Measurements from ENCODE around the gene RCCD1. TPM values are rescaled to one million over a fixed set of nuclear protein-coding genes. Genes with fewer than 3 reads are reported as not detected.

Gene RCCD1
- total and polyA plus RNA-seq, 4 donors = 4.4 to 11.5 (median 6.7) TPM

DNA sequence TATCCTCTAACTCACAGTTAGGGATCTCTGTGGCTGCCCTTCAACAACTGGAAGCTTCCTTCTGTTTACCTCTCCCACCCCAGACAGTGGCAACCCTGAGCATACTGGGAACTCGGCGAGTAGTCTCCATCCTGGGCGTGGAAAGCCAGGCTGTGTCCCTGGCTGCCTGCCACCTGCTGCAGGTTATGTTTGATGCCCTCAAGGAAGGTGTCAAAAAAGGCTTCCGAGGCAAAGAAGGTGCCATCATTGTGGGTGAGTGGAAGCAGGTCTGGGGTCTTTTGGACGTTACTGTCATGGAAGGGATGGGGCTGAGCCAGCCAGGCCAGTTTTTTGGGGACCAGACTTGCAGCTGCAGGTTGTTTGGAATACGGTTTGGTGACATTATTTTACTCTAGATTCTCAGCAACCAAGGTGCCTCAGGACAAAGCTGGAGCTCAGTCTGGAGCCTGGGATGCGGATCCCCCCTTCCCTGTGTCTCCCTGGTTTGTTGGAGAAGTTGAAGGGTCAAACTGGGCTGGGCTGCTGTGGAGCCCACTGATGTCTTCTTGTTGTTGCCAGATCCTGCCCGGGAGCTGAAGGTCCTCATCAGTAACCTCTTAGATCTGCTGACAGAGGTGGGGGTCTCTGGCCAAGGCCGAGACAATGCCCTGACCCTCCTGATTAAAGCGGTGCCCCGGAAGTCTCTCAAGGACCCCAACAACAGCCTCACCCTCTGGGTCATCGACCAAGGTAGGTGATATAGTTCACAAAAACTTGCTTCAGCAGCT is 12.1 kb upstream of the RCCD1 start:
- H3K27ac ChIP-seq (ENCODE audit: low read depth in 1 of 2, low read length in 1 of 2) = no peak overlapping the region
- H3K9ac ChIP-seq (ENCODE audit: insufficient read depth in 1 of 2, low read length in 2 of 2) = no peak overlapping the region
- TF ChIP-seq, protein P1, sequence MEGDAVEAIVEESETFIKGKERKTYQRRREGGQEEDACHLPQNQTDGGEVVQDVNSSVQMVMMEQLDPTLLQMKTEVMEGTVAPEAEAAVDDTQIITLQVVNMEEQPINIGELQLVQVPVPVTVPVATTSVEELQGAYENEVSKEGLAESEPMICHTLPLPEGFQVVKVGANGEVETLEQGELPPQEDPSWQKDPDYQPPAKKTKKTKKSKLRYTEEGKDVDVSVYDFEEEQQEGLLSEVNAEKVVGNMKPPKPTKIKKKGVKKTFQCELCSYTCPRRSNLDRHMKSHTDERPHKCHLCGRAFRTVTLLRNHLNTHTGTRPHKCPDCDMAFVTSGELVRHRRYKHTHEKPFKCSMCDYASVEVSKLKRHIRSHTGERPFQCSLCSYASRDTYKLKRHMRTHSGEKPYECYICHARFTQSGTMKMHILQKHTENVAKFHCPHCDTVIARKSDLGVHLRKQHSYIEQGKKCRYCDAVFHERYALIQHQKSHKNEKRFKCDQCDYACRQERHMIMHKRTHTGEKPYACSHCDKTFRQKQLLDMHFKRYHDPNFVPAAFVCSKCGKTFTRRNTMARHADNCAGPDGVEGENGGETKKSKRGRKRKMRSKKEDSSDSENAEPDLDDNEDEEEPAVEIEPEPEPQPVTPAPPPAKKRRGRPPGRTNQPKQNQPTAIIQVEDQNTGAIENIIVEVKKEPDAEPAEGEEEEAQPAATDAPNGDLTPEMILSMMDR (IDR thresholded peaks at IDR 0.05; ENCODE audit: control extremely low read depth, extremely low read depth) = no peak
- no peaks in the 10 kb centered on the region for H3K4me1 ChIP-seq (ENCODE audit: control insufficient read depth in 5 of 5, insufficient read depth in 5 of 5, low read length in 5 of 5)
- H3K4me3 ChIP-seq = no peak overlapping the region
- DNase-seq (no peak), ATAC-seq (ENCODE audit: insufficient read depth, low FRiP score) (no peak)
- peaks cover 25 to 60% (median 39%) of the 10 kb centered on the region in 4 donors for H3K36me3 ChIP-seq (ENCODE audit: control insufficient read depth in 4 of 4, insufficient read depth in 4 of 4, low read length in 4 of 4)
- 91 to 94% methylated on average over 12 of the region's 12 CpGs for WGBS, 2 donors
- no peaks in the 10 kb centered on the region for H3K27me3 ChIP-seq (ENCODE audit: control insufficient read depth in 3 of 3, insufficient read depth in 3 of 3, low read length in 2 of 3)
- H3K9me3 ChIP-seq (ENCODE audit: control insufficient read depth in 4 of 4, insufficient read depth in 3 of 4, low read length in 3 of 4) = no peaks in the 10 kb centered on the region

DNA sequence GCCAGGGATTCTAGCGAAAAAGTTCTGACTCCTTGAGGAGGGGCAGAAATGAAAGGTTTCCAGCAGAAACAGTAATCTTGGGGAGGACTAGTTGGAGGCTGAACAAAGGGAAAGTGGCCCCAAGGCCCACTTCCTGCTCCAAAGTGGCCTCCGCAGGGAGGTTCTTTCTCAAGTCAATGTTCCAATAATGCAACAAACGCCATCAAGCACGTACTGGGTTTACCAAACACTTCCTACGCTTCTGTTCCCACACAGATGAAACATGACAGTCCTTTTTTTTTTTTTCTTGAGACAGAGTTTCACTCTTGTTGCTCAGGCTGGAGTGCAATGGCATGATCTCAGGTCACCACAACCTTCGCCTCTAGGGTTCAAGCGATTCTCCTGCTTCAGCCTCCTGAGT is 9.6 kb upstream of the RCCD1 start:
- Histone ChIP-seq H3K9me3 (ENCODE audit: control insufficient read depth in 4 of 4, insufficient read depth in 3 of 4, low read length in 3 of 4) (no peaks in the 10 kb centered on the region), H3K27ac (ENCODE audit: low read depth in 1 of 2, low read length in 1 of 2) (no peak overlapping the region), H3K27me3 (ENCODE audit: control insufficient read depth in 3 of 3, insufficient read depth in 3 of 3, low read length in 2 of 3) (no peaks in the 10 kb centered on the region), H3K9ac (ENCODE audit: insufficient read depth in 1 of 2, low read length in 2 of 2) (no peak overlapping the region), H3K4me1 (ENCODE audit: control insufficient read depth in 5 of 5, insufficient read depth in 5 of 5, low read length in 5 of 5) (no peaks in the 10 kb centered on the region), H3K36me3 (ENCODE audit: control insufficient read depth in 4 of 4, insufficient read depth in 4 of 4, low read length in 4 of 4) (peaks cover 21 to 74% (median 35%) of the 10 kb centered on the region in 4 donors), H3K4me3 (no peak overlapping the region)
- TF ChIP-seq, protein P1 (IDR thresholded peaks at IDR 0.05; ENCODE audit: control extremely low read depth, extremely low read depth) = no peak
- 48 to 85% methylated on average over 7 of the region's 7 CpGs for WGBS, 2 donors
- DNase-seq (no peak), ATAC-seq (ENCODE audit: insufficient read depth, low FRiP score) (no peak)

DNA sequence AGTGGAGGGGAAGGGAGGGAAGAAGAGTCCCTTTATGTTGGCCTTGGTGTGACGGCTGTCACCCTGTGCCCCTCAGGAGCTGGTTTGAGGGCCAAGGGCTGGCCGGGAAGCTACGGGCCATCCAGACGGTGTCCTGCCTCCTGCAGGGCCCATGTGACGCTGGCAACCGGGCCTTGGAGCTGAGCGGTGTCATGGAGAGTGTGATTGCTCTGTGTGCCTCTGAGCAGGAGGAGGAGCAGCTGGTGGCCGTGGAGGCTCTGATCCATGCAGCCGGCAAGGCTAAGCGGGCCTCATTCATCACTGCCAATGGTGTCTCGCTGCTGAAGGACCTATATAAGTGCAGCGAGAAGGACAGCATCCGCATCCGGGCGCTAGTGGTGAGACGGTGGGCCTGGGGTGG is 8.1 kb upstream of the RCCD1 start:
- H3K36me3 ChIP-seq (ENCODE audit: control insufficient read depth in 4 of 4, insufficient read depth in 4 of 4, low read length in 4 of 4) = peaks cover 17 to 72% (median 33%) of the 10 kb centered on the region in 4 donors
- WGBS, 2 donors = 92 to 96% methylated on average over 16 of the region's 16 CpGs

More for the DNA sequence above, 8.1 kb upstream of the RCCD1 start:
- Histone ChIP-seq H3K9me3 (ENCODE audit: control insufficient read depth in 4 of 4, insufficient read depth in 3 of 4, low read length in 3 of 4) (no peaks in the 10 kb centered on the region), H3K4me3 (no peak overlapping the region), H3K9ac (ENCODE audit: insufficient read depth in 1 of 2, low read length in 2 of 2) (no peak overlapping the region), H3K4me1 (ENCODE audit: control insufficient read depth in 5 of 5, insufficient read depth in 5 of 5, low read length in 5 of 5) (no peaks in the 10 kb centered on the region), H3K27me3 (ENCODE audit: control insufficient read depth in 3 of 3, insufficient read depth in 3 of 3, low read length in 2 of 3) (no peaks in the 10 kb centered on the region), H3K27ac (ENCODE audit: low read depth in 1 of 2, low read length in 1 of 2) (no peak overlapping the region)
- no peak for ATAC-seq (ENCODE audit: insufficient read depth, low FRiP score)
- DNase-seq = no peak
- TF ChIP-seq, protein P1 (IDR thresholded peaks at IDR 0.05; ENCODE audit: control extremely low read depth, extremely low read depth) = no peak

Data from lung (tissue), 12 donors.